Activated CD4-positive, alpha-beta T cell treated with anti-CD3 and anti-CD28 coated beads, Interleukin-2, amount 10 ng/mL, durations not matched to agents 24 days and 14 days (primary cell): ENCODE results near the gene MOV10L1. TPM values are rescaled to one million over a fixed set of nuclear protein-coding genes. Genes with fewer than 3 reads are reported as not detected.
"Not testable (repeated sequence)": the region's sequence is repeated elsewhere in the genome, so short reads cannot be mapped to it uniquely, and the experiment has no call there.

ENCODE experiments used
- DNase-seq: peaks from one replicate; pipeline ENCODE4 v3.0.0; 2022
- H3K27ac Mint-ChIP-seq: one replicate; pipeline ENCODE4 v1.8.0; 2022; ENCODE audit warnings: mild to moderate bottlenecking, mixed read lengths
- H3K27me3 Mint-ChIP-seq: one replicate; pipeline ENCODE4 v1.8.0; 2022; ENCODE audit warnings: mixed read lengths
- H3K36me3 Mint-ChIP-seq: one replicate; pipeline ENCODE4 v1.8.0; 2022; ENCODE audit warnings: low read depth, mild to moderate bottlenecking, mixed read lengths
- H3K4me1 Mint-ChIP-seq: one replicate; pipeline ENCODE4 v1.8.0; 2021; ENCODE audit warnings: mixed read lengths
- H3K4me3 Mint-ChIP-seq: one replicate; pipeline ENCODE4 v1.8.0; 2022; ENCODE audit warnings: mild to moderate bottlenecking, moderate library complexity, mixed read lengths
- H3K9me3 Mint-ChIP-seq: one replicate; pipeline ENCODE4 v1.8.0; 2021; ENCODE audit warnings: mixed read lengths
- intact Hi-C: fragments of 100-400 bp; cut with micrococcal nuclease; formaldehyde crosslinking; loops from one replicate; pipeline ENCODE4 v1.15.1; 2023
- total RNA-seq: library from RNA; stranded (reverse); gene quantifications from 2 replicates; pipeline ENCODE4 v1.2.3, GENCODE V29; 2022

Gene MOV10L1
- total RNA-seq, 1 donor from 2014 or later, result not detected

- Mint-ChIP-seq H3K9me3 (no peaks in the 10 kb centered on the region), H3K27me3 (peaks cover 23% of the 10 kb centered on the region), H3K27ac (no peak overlapping the region), H3K4me1 (peaks cover 7% of the 10 kb centered on the region), H3K36me3 (no peaks in the 10 kb centered on the region), H3K4me3 (no peak overlapping the region)
- DNase-seq, result no peak
- intact Hi-C loops, result no loop called here
Observed at GRCh38 chr22:50117168-50117762, 27.5 kb downstream of the MOV10L1 start.

- Mint-ChIP-seq H3K9me3 (no peaks in the 10 kb centered on the region), H3K27me3 (peaks cover 20% of the 10 kb centered on the region), H3K4me3 (no peak overlapping the region), H3K4me1 (no peaks in the 10 kb centered on the region), H3K27ac (no peak overlapping the region), H3K36me3 (no peaks in the 10 kb centered on the region)
- no peak for DNase-seq
- intact Hi-C loops, result no loop called here
Observed at GRCh38 chr22:50118129-50118528, 28.3 kb downstream of the MOV10L1 start.

- H3K9me3 Mint-ChIP-seq, result no peaks in the 10 kb centered on the region
- no peaks in the 10 kb centered on the region for H3K36me3 Mint-ChIP-seq
- no peak overlapping the region for H3K4me3 Mint-ChIP-seq
- H3K27me3 Mint-ChIP-seq, result peaks cover 17% of the 10 kb centered on the region
- no peak for DNase-seq
- H3K27ac Mint-ChIP-seq, result no peak overlapping the region
- no peaks in the 10 kb centered on the region for H3K4me1 Mint-ChIP-seq
- intact Hi-C loops, result no loop called here
Observed at GRCh38 chr22:50118557-50119168, 28.9 kb downstream of the MOV10L1 start.

GRCh38 chr22:50119169-50119767, 29.5 kb downstream of the MOV10L1 start:
- no peak overlapping the region for H3K4me3 Mint-ChIP-seq
- intact Hi-C loops, result no loop called here
- H3K9me3 Mint-ChIP-seq, result peaks cover 4% of the 10 kb centered on the region
- DNase-seq, result no peak
- no peaks in the 10 kb centered on the region for H3K4me1 Mint-ChIP-seq
- H3K27me3 Mint-ChIP-seq, result peaks cover 21% of the 10 kb centered on the region
- H3K36me3 Mint-ChIP-seq, result no peaks in the 10 kb centered on the region
- no peak overlapping the region for H3K27ac Mint-ChIP-seq

GRCh38 chr22:50119768-50120251, 30.0 kb downstream of the MOV10L1 start:
- H3K27me3 Mint-ChIP-seq, result peaks cover 22% of the 10 kb centered on the region
- H3K9me3 Mint-ChIP-seq, result peaks cover 4% of the 10 kb centered on the region
- no peaks in the 10 kb centered on the region for H3K36me3 Mint-ChIP-seq
- no peak for DNase-seq
- intact Hi-C loops, result no loop called here
- H3K4me1 Mint-ChIP-seq, result no peaks in the 10 kb centered on the region
- no peak overlapping the region for H3K27ac Mint-ChIP-seq
- H3K4me3 Mint-ChIP-seq, result no peak overlapping the region

- Mint-ChIP-seq H3K27me3 (peaks cover 23% of the 10 kb centered on the region), H3K27ac (no peak overlapping the region), H3K4me1 (no peaks in the 10 kb centered on the region), H3K9me3 (peaks cover 4% of the 10 kb centered on the region), H3K4me3 (no peak overlapping the region), H3K36me3 (no peaks in the 10 kb centered on the region)
- intact Hi-C loops, result no loop called here
- DNase-seq, result no peak
Observed at GRCh38 chr22:50121202-50121740, 31.5 kb downstream of the MOV10L1 start.

- Mint-ChIP-seq H3K27me3 (peaks cover 23% of the 10 kb centered on the region), H3K4me3 (no peak overlapping the region), H3K27ac (no peak overlapping the region), H3K36me3 (no peaks in the 10 kb centered on the region), H3K4me1 (no peaks in the 10 kb centered on the region), H3K9me3 (peaks cover 4% of the 10 kb centered on the region)
- no peak for DNase-seq
- intact Hi-C loops, result no loop called here
Observed at GRCh38 chr22:50123119-50123518, 33.3 kb downstream of the MOV10L1 start.

- intact Hi-C loops, result no loop called here
- H3K9me3 Mint-ChIP-seq, result peaks cover 4% of the 10 kb centered on the region
- no peak for DNase-seq
- no peaks in the 10 kb centered on the region for H3K36me3 Mint-ChIP-seq
- peaks cover 23% of the 10 kb centered on the region for H3K27me3 Mint-ChIP-seq
- no peak overlapping the region for H3K4me3 Mint-ChIP-seq
- H3K4me1 Mint-ChIP-seq, result no peaks in the 10 kb centered on the region
- no peak overlapping the region for H3K27ac Mint-ChIP-seq
Observed at GRCh38 chr22:50125029-50125428, 35.2 kb downstream of the MOV10L1 start.

- H3K27ac Mint-ChIP-seq, result no peak overlapping the region
- peaks cover 20% of the 10 kb centered on the region for H3K27me3 Mint-ChIP-seq
- H3K9me3 Mint-ChIP-seq, result no peaks in the 10 kb centered on the region
- H3K4me3 Mint-ChIP-seq, result no peak overlapping the region
- DNase-seq, result no peak
- H3K4me1 Mint-ChIP-seq, result no peaks in the 10 kb centered on the region
- H3K36me3 Mint-ChIP-seq, result no peaks in the 10 kb centered on the region
- intact Hi-C loops, result no loop called here
Observed at GRCh38 chr22:50129121-50129736, 39.4 kb downstream of the MOV10L1 start.

- intact Hi-C loops, result no loop called here
Observed at GRCh38 chr22:50131894-50132293, 42.1 kb downstream of the MOV10L1 start.

GRCh38 chr22:50134481-50134880, 44.7 kb downstream of the MOV10L1 start:
- Mint-ChIP-seq H3K27ac (no peak overlapping the region), H3K27me3 (peaks cover 34% of the 10 kb centered on the region), H3K36me3 (no peaks in the 10 kb centered on the region), H3K4me1 (peaks cover 2% of the 10 kb centered on the region), H3K4me3 (no peak overlapping the region), H3K9me3 (no peaks in the 10 kb centered on the region)
- no peak for DNase-seq
- intact Hi-C loops, result no loop called here

More at GRCh38 chr22:50131894-50132293, 42.1 kb downstream of the MOV10L1 start:
- peaks cover 23% of the 10 kb centered on the region for H3K27me3 Mint-ChIP-seq
- no peak overlapping the region for H3K27ac Mint-ChIP-seq
- H3K9me3 Mint-ChIP-seq, result no peaks in the 10 kb centered on the region
- no peak for DNase-seq
- no peaks in the 10 kb centered on the region for H3K36me3 Mint-ChIP-seq
- H3K4me1 Mint-ChIP-seq, result no peaks in the 10 kb centered on the region
- H3K4me3 Mint-ChIP-seq, result no peak overlapping the region

GRCh38 chr22:50136581-50137015, 46.8 kb downstream of the MOV10L1 start:
- no peak overlapping the region for H3K4me3 Mint-ChIP-seq
- intact Hi-C loops, result no loop called here
- no peaks in the 10 kb centered on the region for H3K9me3 Mint-ChIP-seq
- no peak for DNase-seq
- peaks cover 3% of the 10 kb centered on the region for H3K4me1 Mint-ChIP-seq
- H3K27me3 Mint-ChIP-seq, result peaks cover 32% of the 10 kb centered on the region
- H3K36me3 Mint-ChIP-seq, result no peaks in the 10 kb centered on the region
- H3K27ac Mint-ChIP-seq, result no peak overlapping the region

GRCh38 chr22:50137277-50137676, 47.5 kb downstream of the MOV10L1 start:
- DNase-seq, H3K9me3 Mint-ChIP-seq, H3K4me3 Mint-ChIP-seq, intact Hi-C loops, H3K36me3 Mint-ChIP-seq, H3K27ac Mint-ChIP-seq, H3K4me1 Mint-ChIP-seq: not testable (repeated sequence)
- peaks cover 33% of the 10 kb centered on the region for H3K27me3 Mint-ChIP-seq

- H3K27ac Mint-ChIP-seq, result no peak overlapping the region
- intact Hi-C loops, result no loop called here
- peaks cover 36% of the 10 kb centered on the region for H3K27me3 Mint-ChIP-seq
Observed at GRCh38 chr22:50138041-50138440, 48.2 kb downstream of the MOV10L1 start.

More at GRCh38 chr22:50138041-50138440, 48.2 kb downstream of the MOV10L1 start:
- DNase-seq, result no peak
- H3K36me3 Mint-ChIP-seq, result no peaks in the 10 kb centered on the region
- no peak overlapping the region for H3K4me3 Mint-ChIP-seq
- H3K4me1 Mint-ChIP-seq, result peaks cover 3% of the 10 kb centered on the region
- H3K9me3 Mint-ChIP-seq, result no peaks in the 10 kb centered on the region
